HG03025 (cell line): ENCODE measurements around the gene F2RL1.
"Not testable (repeated sequence)": the region's sequence is repeated elsewhere in the genome, so short reads cannot be mapped to it uniquely, and the experiment has no call there.

Experiments
- ATAC-seq: cut with Tn5 transposase; IDR thresholded peaks from one replicate; pipeline ENCODE4 v1.9.1; 2021; ENCODE audit warnings: mild to moderate bottlenecking, moderate library complexity; ENCODE audit not compliant: unreplicated experiment, low FRiP score

The F2RL1 gene

DNA sequence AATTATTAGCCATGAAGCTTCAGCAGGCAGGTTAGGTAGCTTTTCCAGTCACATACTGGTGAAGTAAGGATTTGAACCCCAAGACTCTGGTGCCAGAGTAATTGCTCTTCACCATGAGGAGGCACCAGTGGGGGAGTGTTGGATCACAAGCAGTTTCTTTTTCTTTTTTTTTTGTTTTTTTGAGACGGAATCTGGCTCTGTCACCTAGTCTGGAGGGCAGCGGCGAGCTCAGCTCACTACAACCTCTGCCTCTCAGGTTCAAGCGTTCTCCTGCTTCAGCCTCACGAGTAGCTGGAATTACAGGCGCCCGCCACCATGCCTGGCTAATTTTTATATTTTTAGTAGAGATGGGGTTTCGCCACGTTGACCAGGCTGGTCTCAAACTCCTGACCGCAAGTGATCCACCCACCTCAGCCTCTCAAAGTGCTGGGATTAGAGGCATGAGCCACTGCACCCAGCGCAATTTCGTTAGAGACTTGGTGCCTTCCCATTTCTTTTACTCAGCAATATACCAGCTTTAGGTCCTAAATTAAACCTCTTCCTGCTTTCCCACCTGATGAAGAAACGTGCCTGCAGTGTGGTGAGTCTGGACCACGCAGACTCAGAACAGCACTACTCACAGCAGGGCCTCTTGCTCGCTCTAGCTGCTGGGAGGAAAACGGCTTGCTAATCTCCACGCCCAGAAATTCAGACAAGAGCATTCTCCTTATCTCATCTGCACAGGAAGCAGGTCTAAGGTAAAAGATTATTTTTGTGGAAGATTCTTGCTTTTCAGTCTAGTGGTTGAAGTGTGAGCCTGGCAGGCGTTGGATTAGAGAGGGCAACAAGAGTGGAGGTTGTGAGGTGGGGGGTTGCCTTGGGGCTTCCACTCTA, 30.8 kb downstream of the F2RL1 start, which contains the start of gene S100Z:
Gene S100Z, plus strand, starts transcription at position 596 of the 873 bp plus-strand sequence. CDS start 25,346 bp downstream, outside the sequence.
- no peak for ATAC-seq

DNA sequence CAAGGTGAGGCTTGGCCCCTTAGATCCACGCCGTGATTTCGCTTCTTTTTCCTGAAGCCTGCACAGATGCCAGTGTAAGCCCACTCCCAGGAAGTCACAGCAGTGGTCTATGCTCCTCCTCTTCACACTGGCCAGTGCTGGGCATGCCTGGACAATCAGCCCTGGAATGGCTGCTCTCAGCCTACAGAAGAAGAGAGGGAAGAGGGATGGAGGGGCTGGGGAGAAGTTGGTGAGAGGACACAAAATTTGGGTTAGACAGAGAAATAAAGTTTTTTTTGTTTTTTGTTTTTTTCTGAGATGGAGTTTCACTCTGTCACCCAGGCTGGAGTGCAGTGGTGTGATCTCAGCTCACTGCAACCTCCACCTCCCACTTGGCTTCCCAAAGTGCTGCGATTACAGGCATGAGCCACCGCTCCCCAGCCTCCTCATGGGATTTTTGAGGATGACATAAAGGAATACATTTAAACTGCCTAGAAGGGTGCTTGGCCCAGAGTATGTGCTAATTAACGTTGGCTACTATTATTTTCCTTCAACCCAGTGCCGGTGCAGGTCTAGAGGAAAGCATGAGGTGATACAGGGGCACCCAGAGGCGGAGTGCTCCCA, 31.8 kb downstream of the F2RL1 start:
- no peak for ATAC-seq

DNA sequence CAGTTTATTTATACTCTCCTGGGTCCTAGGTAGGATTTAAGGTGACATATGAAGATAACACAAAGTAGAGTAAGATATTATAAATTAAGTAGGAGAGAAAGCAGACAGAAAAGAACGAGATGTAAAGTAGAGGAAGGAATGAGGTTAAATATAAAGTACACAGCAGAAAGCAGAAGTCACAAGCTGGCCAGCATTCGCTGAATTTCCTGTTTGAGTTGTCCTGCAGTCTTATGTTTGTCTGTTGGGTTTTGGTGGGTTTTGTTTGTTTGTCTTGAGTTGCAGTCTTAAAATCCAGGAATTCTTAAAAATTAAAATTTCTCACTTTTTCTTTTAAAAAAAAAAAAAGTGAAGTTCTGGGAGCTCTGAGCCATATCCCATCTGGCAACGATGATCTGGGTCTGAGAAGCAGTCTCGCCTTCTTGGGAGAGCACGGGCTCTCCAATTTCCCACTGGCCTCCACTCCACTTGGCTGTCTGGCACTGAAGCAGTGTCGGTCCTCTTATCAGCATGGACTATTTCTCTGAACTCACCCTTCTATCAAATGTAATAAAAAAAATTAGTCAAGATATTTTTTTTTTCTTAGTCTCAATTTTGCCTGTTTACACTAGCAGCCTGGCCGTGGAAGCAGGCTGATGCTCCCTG, 33.0 kb downstream of the F2RL1 start:
- ATAC-seq, result no peak

DNA sequence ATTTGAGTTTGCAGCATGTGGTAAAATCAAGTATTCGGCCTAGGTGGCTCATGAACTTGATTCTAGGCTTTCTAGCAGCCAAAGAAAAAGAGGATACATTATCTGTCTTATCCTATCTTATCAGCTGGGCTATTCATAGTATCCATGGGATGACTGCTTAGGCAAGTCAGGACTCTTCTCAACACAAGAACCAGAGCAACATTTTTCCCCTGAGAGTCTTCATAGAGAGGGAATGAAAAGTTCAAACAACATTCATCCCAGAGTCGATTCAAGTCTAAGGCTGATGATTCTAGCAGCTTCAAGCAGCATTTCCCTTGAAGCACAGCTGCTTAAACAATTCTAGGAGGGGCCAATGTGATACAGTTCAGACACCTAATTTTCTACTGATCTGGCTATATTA, 33.9 kb downstream of the F2RL1 start:
- no peak for ATAC-seq

DNA sequence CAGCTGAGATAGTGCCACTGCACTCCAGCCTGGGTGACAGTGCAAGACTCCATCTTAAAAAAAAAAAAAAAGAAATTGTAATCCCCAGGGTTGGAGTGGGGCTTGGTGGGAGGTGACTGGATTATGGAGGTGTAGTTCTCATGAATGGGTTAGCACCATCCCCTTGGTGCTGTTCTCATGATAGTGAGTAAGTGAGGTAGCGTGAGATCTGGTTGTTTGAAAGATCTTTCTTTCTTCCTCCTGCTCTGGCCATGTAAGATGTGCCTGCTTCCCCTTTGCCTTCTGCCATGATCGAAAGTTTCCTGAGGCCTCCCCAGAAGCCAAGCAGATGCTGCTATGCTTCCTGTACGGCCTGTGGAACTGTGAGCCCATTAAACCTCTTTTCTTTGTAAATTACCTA, 34.9 kb downstream of the F2RL1 start:
- ATAC-seq, result not testable (repeated sequence)

DNA sequence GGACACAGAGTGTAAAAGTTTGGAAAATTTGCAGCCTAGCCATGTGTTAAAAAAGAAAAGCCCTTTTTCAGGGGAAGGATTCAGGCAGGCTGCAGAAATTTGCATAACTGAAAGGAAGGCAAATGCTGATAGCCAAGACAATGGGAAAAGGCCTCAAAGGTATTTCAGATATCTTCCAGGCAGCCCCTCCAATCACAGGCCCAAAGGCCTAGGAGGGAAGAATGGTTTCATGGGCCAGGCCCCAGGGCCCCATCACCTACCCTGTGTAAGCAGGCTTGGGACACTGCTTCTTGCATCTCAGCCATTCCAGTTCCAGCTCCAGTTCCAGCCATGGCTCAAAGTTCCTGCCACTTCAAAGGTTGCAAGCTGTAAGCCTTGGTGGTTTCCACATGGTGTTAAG, 35.8 kb downstream of the F2RL1 start:
- no peak for ATAC-seq

DNA sequence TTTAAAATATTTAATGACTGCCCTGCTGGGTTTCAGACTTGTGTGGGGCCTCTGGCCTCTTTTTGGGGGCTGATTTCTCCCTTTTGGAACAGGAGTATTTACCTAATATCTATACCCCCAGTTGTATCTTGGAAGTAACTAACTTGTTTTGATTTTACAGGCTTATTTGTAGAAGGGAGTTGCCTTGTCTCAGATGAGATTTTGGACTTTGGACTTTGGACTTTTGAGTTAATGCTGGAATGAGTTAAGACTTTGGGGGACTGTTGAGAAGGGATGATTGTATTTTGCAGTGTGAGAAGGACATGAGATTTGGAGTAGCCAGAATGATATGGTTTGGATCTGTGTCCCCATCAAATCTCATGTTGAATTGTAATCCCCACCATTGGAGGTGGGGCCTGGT, 36.7 kb downstream of the F2RL1 start:
- ATAC-seq, result not testable (repeated sequence)

DNA sequence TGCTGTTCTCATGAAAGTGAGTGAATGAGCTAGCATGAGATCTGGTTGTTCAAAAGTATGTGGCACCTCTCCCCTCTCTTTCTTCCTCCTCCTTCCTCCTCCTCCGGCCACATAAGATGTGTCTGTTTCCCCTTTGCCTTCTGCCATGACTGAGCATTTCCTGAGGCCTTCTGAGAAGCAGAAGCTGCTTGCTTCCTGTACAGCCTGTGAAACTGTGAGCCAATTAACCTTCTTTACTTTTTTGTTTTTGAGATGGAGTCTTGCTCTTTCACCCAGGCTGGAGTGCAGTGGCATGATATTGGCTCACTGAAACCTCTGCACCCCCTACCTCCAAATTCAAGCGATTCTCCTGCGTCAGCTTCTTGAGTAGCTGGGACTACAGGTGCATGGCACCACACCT, 37.1 kb downstream of the F2RL1 start:
- no peak for ATAC-seq

DNA sequence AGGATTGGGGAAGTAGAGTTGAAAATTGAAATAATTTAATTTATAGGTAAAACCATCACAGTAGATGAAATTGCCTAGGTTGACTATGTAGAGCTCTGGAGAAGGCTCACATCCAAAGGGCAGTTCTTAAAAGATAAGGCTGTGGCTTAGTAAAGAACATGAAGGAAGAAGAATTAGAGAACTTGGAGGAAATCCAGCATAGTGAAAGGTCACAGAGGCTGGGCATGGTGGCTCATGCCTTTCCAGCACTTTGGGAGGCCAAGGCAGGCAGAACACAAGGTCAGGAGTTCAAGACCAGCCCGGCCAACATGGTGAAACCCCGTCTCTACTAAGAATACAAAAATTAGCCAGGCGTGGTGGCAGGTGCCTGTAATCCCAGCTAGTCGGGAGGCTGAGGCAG, 38.0 kb downstream of the F2RL1 start:
- ATAC-seq, result not testable (repeated sequence)

DNA sequence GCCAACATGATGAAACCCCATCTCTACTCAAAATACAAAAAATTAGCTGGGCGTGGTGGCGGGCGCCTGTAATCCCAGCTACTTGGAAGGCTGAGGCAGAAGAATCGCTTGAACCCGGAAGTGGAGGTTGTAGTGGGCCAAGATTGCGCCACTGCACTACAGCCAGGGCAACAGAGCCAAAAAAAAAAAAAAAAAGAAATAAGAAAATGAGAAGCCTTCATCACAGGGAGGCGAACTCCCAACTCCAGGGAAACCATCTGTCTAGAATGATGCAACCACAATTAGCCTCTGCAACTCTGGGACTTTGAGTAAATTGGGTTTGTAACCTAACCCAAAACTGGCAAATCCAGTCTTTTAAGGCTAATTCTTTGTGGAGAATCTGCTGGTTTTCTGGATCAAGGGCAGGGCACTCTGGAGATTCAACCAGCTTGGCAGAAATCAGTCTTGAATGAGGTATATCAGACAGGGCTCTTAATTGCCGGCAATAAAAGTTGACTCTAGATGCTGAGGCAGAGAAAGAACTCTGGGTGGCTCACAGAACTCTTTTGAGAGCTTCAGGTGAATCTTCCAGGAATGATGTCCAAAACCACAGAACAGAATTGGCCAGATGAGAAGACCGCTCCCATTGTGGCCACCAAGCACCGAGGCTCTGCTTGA, 40.9 kb downstream of the F2RL1 start:
- ATAC-seq, result no peak

DNA sequence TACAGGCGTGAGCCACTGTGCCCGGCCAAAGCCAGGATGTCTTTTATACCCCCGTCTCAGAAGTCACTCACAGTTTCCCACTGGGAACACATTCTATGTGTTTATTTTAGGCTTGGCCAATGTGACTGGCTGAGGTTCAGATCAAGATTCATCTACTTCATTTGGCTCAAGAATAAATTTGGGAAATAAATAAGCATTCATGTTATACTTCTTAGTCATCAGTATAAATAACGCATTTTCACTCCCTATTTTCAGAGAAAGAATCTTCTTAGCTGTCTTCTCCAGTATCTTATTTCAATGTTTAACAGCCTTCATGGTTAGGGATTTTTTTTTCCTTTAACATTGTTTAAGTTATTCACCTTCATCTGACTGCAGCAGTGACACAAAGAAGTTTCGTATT, 42.8 kb downstream of the F2RL1 start:
- no peak for ATAC-seq

DNA sequence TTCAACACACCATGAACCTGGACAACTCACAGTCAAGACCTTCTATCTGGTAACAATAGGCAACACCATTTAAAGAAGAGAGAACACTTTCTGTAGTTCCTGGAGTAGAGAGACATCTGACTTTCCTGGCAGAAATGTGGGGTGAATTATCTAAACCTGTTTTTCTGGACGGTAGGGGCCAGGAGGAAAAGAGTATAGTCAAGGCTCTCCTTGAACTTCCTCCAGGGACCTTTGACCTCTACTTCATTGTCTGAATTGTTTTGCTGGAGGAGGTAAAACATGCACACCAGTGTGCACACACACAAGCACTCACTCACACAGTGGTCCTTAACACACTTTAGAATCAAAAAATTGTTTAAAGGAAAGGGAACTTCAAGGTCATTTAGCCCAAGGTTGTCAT, 44.2 kb downstream of the F2RL1 start:
- no peak for ATAC-seq

DNA sequence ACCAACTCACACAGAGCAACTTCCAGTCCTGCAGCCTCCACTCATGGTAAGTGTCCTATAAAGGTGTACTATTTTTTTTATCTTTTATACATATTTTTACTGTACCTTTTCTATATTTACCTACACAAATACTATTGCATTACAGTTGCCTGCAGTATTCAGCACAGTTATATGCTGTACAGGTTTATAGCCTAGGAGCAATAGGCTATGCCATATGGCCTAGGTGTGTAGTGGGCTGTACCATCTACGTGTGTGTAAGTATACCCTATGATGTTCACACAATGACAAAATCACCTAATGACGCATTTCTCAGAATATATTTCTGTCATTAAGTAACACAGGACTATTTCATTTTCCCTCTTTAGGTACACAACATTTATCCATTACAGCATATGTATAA, 47.7 kb downstream of the F2RL1 start:
- no peak for ATAC-seq

DNA sequence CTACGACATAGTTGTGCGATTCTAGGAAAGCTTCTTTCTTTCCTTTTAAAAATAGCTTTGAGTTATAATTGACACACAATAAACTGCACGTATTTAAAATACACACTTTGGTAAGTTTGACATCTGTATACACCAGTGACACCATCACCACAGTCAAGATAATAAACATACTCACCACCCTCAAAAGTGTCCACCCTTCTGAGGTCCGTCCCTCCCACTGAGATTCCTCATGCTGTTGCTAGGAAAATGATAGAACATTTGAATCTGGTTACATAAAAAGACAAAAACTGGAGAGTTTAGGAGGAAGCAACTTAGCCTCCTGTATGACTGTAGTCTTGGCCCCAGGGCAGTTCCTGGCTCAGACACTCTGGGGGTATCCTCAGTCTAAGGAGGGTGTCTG, 48.2 kb downstream of the F2RL1 start:
- no peak for ATAC-seq

DNA sequence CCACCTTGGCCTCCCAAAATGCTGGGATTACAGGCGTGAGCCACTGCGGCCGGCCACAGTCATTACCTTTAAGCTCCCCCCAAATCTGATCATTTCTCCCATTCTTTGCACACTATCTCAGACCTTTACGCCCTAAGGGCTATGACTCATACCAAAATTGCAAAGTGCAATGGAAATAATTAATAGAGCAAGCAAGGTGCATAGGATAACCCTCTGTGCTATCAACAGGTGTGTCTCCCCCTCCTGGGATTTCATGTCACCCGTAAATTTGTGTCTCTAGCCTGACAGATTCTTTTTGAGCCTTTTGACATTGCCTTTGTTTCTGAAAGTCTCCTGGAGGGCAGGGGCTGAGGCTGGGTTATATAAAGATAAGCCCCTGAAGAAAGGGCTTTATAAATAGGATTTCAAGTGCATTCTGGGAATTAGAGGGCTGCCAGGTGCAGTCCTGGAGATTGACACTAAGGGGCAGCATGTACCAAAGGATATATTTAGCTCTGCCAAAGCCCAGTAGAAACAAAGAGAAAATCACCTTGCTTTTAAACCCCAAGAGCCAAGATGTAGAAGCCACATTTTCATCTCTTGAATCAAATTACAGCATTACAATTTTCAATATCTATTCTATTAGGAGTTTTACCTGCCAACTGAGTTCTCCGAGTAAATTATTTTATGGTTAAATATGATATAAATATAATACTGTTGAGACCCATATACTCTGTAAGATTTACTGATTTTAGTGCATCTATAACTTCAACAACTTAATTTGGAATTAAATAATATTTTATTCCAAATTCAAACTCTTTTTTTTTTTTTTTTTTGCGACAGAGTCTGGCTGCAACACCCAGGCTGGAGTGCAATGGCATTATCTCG, 49.2 kb downstream of the F2RL1 start:
- ATAC-seq, result no peak

DNA sequence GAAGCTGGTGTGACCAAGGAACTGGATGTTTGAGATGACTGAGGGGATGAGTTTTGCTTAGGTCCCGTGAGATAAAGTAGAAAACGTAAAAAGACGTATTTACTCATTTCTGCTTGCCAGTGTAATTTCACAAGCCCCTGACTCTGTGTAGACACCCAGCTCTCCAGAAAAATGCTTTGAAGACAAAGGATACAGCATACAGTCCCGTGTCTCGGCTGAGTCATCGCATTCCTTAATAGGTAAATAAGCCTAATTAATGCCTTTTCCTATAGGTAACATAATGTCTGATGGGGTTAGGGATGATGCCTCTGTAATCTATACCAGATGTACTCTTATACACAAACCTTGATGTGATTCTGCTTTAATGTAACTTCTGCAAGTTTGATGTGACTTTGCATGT, 51.2 kb downstream of the F2RL1 start:
- no peak for ATAC-seq

DNA sequence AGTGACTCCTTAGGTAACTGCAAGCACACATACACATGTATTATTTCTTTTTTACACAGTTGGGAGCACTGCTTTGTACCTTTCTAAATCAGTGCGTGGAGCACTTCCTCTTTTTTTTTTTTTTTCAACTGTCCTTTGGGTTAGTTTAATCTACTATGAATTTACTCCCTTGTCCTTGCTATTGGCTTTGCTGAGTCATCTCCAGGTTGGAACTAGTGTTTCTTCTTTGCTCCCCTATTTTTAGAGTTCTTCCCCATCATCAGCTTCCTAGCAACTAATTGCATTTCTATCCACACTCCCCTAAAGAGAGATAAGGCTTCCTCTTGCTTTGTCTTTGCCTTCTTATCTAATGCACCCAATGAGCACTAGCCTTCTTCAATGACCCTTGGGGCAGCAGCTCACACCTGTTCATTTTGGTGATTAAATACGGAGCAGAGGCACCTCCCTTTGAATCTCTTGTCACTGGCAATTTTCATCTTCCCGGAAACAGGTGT, 55.3 kb downstream of the F2RL1 start:
- no peak for ATAC-seq
